HepG2 (cell line): ENCODE measurements around the gene TBC1D16. TPM values are rescaled to one million over a fixed set of nuclear protein-coding genes. Genes with fewer than 3 reads are reported as not detected.
A peak's percentile ranks its signal among the peaks of the same experiment; 100 is the strongest.

Experiments
- EEA1 ChIP-seq: sonication (generic); formaldehyde crosslinking; IDR thresholded peaks from 2 replicates; pipeline ENCODE4 v1.5.1; 2020; ENCODE audit warnings: mild to moderate bottlenecking, missing genetic modification reagents, borderline replicate concordance
- ELF3 ChIP-seq: IDR thresholded peaks from 2 replicates; pipeline ENCODE4 v1.6.1; 2016; ENCODE audit warnings: missing genetic modification reagents, missing compliant biosample characterization
- ERF ChIP-seq: IDR thresholded peaks from 2 replicates; pipeline ENCODE4 v1.6.1; 2018; ENCODE audit warnings: missing biosample characterization, missing genetic modification reagents
- FOSL1 ChIP-seq: sonication (generic); formaldehyde crosslinking; IDR thresholded peaks from 2 replicates; pipeline ENCODE4 v1.9.0; 2021; ENCODE audit warnings: missing genetic modification reagents, borderline replicate concordance
- KDM3A ChIP-seq: IDR thresholded peaks from 2 replicates; pipeline ENCODE4 v1.6.1; 2018; ENCODE audit warnings: low read depth, missing compliant biosample characterization
- KDM6A ChIP-seq: IDR thresholded peaks from 2 replicates; pipeline ENCODE4 v1.6.1; 2016; ENCODE audit warnings: low read depth
- POGK ChIP-seq: sonication (generic); formaldehyde crosslinking; conservative IDR thresholded peaks from 2 replicates; pipeline ENCODE4 v1.8.0; 2022; ENCODE audit warnings: mild to moderate bottlenecking, moderate library complexity, missing genetic modification reagents
- PREB ChIP-seq: sonication (generic); formaldehyde crosslinking; IDR thresholded peaks from 2 replicates; pipeline ENCODE4 v1.4.0; 2020; ENCODE audit warnings: missing genetic modification reagents
- SIN3B ChIP-seq: fragments of 150-350 bp; IDR thresholded peaks from 2 replicates; pipeline ENCODE4 v1.6.1; 2014; ENCODE audit warnings: low read length
- SP2 ChIP-seq: sonication (generic); formaldehyde crosslinking; IDR thresholded peaks from 2 replicates; pipeline ENCODE4 v1.5.1; 2020; ENCODE audit warnings: mild to moderate bottlenecking, missing genetic modification reagents
- USF2 ChIP-seq, 2 experiments: sonication (generic) in 1 of 2; formaldehyde crosslinking in 1 of 2; IDR thresholded peaks; 2 replicates each; pipeline versions ENCODE4 v1.5.1 to v1.6.1; 2011 to 2020; ENCODE audit warnings: borderline replicate concordance in 1 of 2, low read depth in 1 of 2, low read length in 1 of 2, mild to moderate bottlenecking in 1 of 2, missing genetic modification reagents in 1 of 2, moderate library complexity in 1 of 2
- ZBTB39 ChIP-seq: sonication (generic); formaldehyde crosslinking; IDR thresholded peaks from 2 replicates; pipeline ENCODE4 v1.5.0; 2020; ENCODE audit warnings: missing genetic modification reagents
- ZFP91 ChIP-seq: sonication (generic); formaldehyde crosslinking; IDR thresholded peaks from 2 replicates; pipeline ENCODE4 v1.9.0; 2022; ENCODE audit warnings: missing genetic modification reagents, mild to moderate bottlenecking, borderline replicate concordance
- ZNF329 ChIP-seq: sonication (generic); formaldehyde crosslinking; IDR thresholded peaks from 2 replicates; pipeline ENCODE4 v1.9.0; 2021; ENCODE audit warnings: low read depth, mild to moderate bottlenecking, missing genetic modification reagents
- ZNF556 ChIP-seq: sonication (generic); formaldehyde crosslinking; IDR thresholded peaks from 2 replicates; pipeline ENCODE4 v1.4.0; 2020; ENCODE audit warnings: mild to moderate bottlenecking, missing genetic modification reagents, borderline replicate concordance
- ZNF562 ChIP-seq: sonication (generic); formaldehyde crosslinking; IDR thresholded peaks from 2 replicates; pipeline ENCODE4 v1.8.0; 2022; ENCODE audit warnings: missing genetic modification reagents, borderline replicate concordance
- ZNF615 ChIP-seq: sonication (generic); formaldehyde crosslinking; IDR thresholded peaks from 2 replicates; pipeline ENCODE4 v1.5.0; 2020; ENCODE audit warnings: mild to moderate bottlenecking, missing genetic modification reagents, borderline replicate concordance
- ZNF777 ChIP-seq: sonication (generic); formaldehyde crosslinking; IDR thresholded peaks from 2 replicates; pipeline ENCODE4 v1.4.0; 2020; ENCODE audit warnings: missing genetic modification reagents
- ZSCAN29 ChIP-seq: sonication (generic); formaldehyde crosslinking; conservative IDR thresholded peaks from 2 replicates; pipeline ENCODE4 v1.4.0; 2020; ENCODE audit warnings: mild to moderate bottlenecking, missing genetic modification reagents
- polyA plus RNA-seq, 8 experiments: library from polyadenylated mRNA; depleted of rRNA in 3 of 8; stranded (reverse) in 7 of 8; unstranded in 1 of 8; fragments of >200 nt; fragmentation: Illumina TruSeq in 4 of 8; extraction: Trizol in 4 of 8; gene quantifications; 2 replicates each; pipeline versions ENCODE4 v1.2.1 to v1.2.3, GENCODE V29; 2011 to 2016; ENCODE audit warnings: low read depth in 4 of 8, missing spikeins in 1 of 8, mixed read lengths in 1 of 8; ENCODE audit not compliant: insufficient read depth in 1 of 8
- total RNA-seq, 5 experiments: library from RNA; depleted of rRNA; stranded (reverse); fragments of >200 nt; fragmentation: Illumina TruSeq; extraction: Trizol; gene quantifications; 2 replicates each; pipeline ENCODE4 v1.2.3, GENCODE V29; 2016; ENCODE audit warnings: low read depth in 1 of 5

Gene TBC1D16
- total and polyA plus RNA-seq, 2 of the 13 experiments (the other 11 are each of a cell fraction or from before 2014, with no cell fraction given) = 14.9 to 24.9 TPM

GRCh38 chr17:79990051-79990592 lies 45.5 kb downstream of the TBC1D16 start (continued):
- TF ChIP-seq ZNF329 (CRISPR knock-in tag) = no peak
- TF ChIP-seq ZNF556 (CRISPR knock-in tag) = no peak
- no peak for TF ChIP-seq PREB (CRISPR knock-in tag)
- TF ChIP-seq ZFP91 (CRISPR knock-in tag) = peak; percentile 80
- TF ChIP-seq KDM6A (CRISPR knock-in tag) = no peak
- no peak for TF ChIP-seq ZNF562 (CRISPR knock-in tag)
- TF ChIP-seq USF2 (IDR thresholded peaks at IDR 0.05; ENCODE audit: low read depth, low read length) = peak; percentile 26; the same call in 1 of the 2 replicates
- peak; percentile 71; the same call in 1 of the 2 replicates for TF ChIP-seq USF2 (CRISPR knock-in tag; IDR thresholded peaks at IDR 0.05; ENCODE audit: borderline replicate concordance)
- peak; percentile 35; the same call in 1 of the 2 replicates for TF ChIP-seq POGK (CRISPR knock-in tag)
- peak; percentile 83 for TF ChIP-seq ERF (CRISPR knock-in tag)
- TF ChIP-seq EEA1 = no peak
- no peak; the same call in 1 of the 2 replicates for TF ChIP-seq ZSCAN29
- peak; percentile 34; the same call in 1 of the 2 replicates for TF ChIP-seq ZNF777 (CRISPR knock-in tag)
- TF ChIP-seq SIN3B = no peak
- peak; percentile 24; the same call in 1 of the 2 replicates for TF ChIP-seq SP2
- TF ChIP-seq ELF3 (CRISPR knock-in tag) = peak; percentile 75
- TF ChIP-seq KDM3A = peak; percentile 82
- no peak for TF ChIP-seq FOSL1 (CRISPR knock-in tag)
- TF ChIP-seq ZBTB39 (CRISPR knock-in tag) = no peak; the same call in 1 of the 2 replicates
- TF ChIP-seq ZNF615 = no peak
